HepG2 (cell line): Measurements from ENCODE around the gene SIGLEC7. TPM values are rescaled to one million over a fixed set of nuclear protein-coding genes. Genes with fewer than 3 reads are reported as not detected.

ENCODE experiments used
- HNRNPK ChIP-seq: fragments of 200-400 bp; formaldehyde crosslinking; IDR thresholded peaks from 2 replicates; pipeline ENCODE4 v1.6.1; 2018; ENCODE audit warnings: low read length, low read depth, moderate library complexity, mild to moderate bottlenecking; ENCODE audit not compliant: poor library complexity, severe bottlenecking
- HNRNPUL1 ChIP-seq: fragments of 200-400 bp; formaldehyde crosslinking; IDR thresholded peaks from 2 replicates; pipeline ENCODE4 v1.6.1; 2017; ENCODE audit warnings: low read depth, mild to moderate bottlenecking, low read length, moderate library complexity
- HOXA3 ChIP-seq: sonication (generic); formaldehyde crosslinking; IDR thresholded peaks from 2 replicates; pipeline ENCODE4 v1.5.0; 2020; ENCODE audit warnings: missing genetic modification reagents
- KDM6A ChIP-seq: IDR thresholded peaks from 2 replicates; pipeline ENCODE4 v1.6.1; 2016; ENCODE audit warnings: low read depth
- MAF1 ChIP-seq: sonication (generic); formaldehyde crosslinking; IDR thresholded peaks from 2 replicates; pipeline ENCODE4 v1.5.0; 2020; ENCODE audit warnings: missing genetic modification reagents, borderline replicate concordance
- MED1 ChIP-seq: sonication (generic); formaldehyde crosslinking; IDR thresholded peaks from 2 replicates; pipeline ENCODE4 v1.4.0; 2020; ENCODE audit warnings: missing genetic modification reagents
- RFXANK ChIP-seq: IDR thresholded peaks from 2 replicates; pipeline ENCODE4 v1.6.1; 2016
- ZBTB14 ChIP-seq: sonication (generic); formaldehyde crosslinking; IDR thresholded peaks from 2 replicates; pipeline ENCODE4 v1.4.0; 2020; ENCODE audit warnings: missing genetic modification reagents
- ZFP62 ChIP-seq: sonication (generic); formaldehyde crosslinking; IDR thresholded peaks from 2 replicates; pipeline ENCODE4 v1.4.0; 2020; ENCODE audit warnings: missing genetic modification reagents
- ZNF224 ChIP-seq: sonication (generic); formaldehyde crosslinking; IDR thresholded peaks from 2 replicates; pipeline ENCODE4 v1.5.0; 2020; ENCODE audit warnings: mild to moderate bottlenecking, missing genetic modification reagents
- ZNF264 ChIP-seq: sonication (generic); formaldehyde crosslinking; IDR thresholded peaks from 2 replicates; pipeline ENCODE4 v1.4.0; 2020; ENCODE audit warnings: missing genetic modification reagents
- ZNF484 ChIP-seq: sonication (generic); formaldehyde crosslinking; IDR thresholded peaks from 2 replicates; pipeline ENCODE4 v1.5.1; 2020; ENCODE audit warnings: mild to moderate bottlenecking, low read depth, missing genetic modification reagents, borderline replicate concordance
- ZNF740 ChIP-seq: sonication (generic); formaldehyde crosslinking; IDR thresholded peaks from 2 replicates; pipeline ENCODE4 v1.4.0; 2020; ENCODE audit warnings: missing genetic modification reagents
- ZNF770 ChIP-seq: sonication (generic); formaldehyde crosslinking; IDR thresholded peaks from 2 replicates; pipeline ENCODE4 v1.5.0; 2020; ENCODE audit warnings: mild to moderate bottlenecking, missing genetic modification reagents
- ZNF782 ChIP-seq: sonication (generic); formaldehyde crosslinking; IDR thresholded peaks from 2 replicates; pipeline ENCODE4 v1.4.0; 2020; ENCODE audit warnings: missing genetic modification reagents, mild to moderate bottlenecking, borderline replicate concordance
- polyA plus RNA-seq, 8 experiments: library from polyadenylated mRNA; depleted of rRNA in 3 of 8; stranded (reverse) in 7 of 8; unstranded in 1 of 8; fragments of >200 nt; fragmentation: Illumina TruSeq in 4 of 8; extraction: Trizol in 4 of 8; gene quantifications; 2 replicates each; pipeline versions ENCODE4 v1.2.1 to v1.2.3, GENCODE V29; 2011 to 2016; ENCODE audit warnings: low read depth in 4 of 8, missing spikeins in 1 of 8, mixed read lengths in 1 of 8; ENCODE audit not compliant: insufficient read depth in 1 of 8
- total RNA-seq, 5 experiments: library from RNA; depleted of rRNA; stranded (reverse); fragments of >200 nt; fragmentation: Illumina TruSeq; extraction: Trizol; gene quantifications; 2 replicates each; pipeline ENCODE4 v1.2.3, GENCODE V29; 2016; ENCODE audit warnings: low read depth in 1 of 5

Gene SIGLEC7
- total and polyA plus RNA-seq, 2 of the 13 experiments (the other 11 are each of a cell fraction or from before 2014, with no cell fraction given) = not detected

DNA sequence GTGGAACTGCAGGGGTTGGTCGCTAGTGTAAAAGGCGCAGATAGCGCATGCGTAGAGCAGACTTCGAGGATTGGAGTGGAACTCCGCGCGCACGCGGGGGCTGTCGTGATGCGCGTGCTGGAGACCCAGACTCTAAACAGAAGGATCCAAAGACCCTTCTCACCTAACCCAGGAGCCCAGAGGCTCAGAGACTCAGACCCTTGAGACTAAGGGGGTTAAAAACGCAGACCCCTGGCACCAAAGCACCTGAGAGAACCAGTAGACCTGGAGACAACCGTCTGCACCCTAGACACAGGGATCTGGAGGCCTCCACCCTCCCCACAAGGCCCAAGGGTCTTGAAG, 33.3 kb upstream of the SIGLEC7 start (continued):
- TF ChIP-seq ZNF770 (CRISPR knock-in tag) (no peak), RFXANK (CRISPR knock-in tag) (no peak), ZNF782 (CRISPR knock-in tag) (no peak), ZNF264 (CRISPR knock-in tag) (0 out of 2 replicates have a peak, but pooled peaks have one; percentile 10), HNRNPUL1 (no peak), ZBTB14 (CRISPR knock-in tag) (0 out of 2 replicates have a peak, but pooled peaks have one; percentile 12), ZNF224 (CRISPR knock-in tag) (0 out of 2 replicates have a peak, but pooled peaks have one; percentile 23), HOXA3 (CRISPR knock-in tag) (no peak), KDM6A (CRISPR knock-in tag) (no peak), ZNF740 (CRISPR knock-in tag) (no peak), MAF1 (CRISPR knock-in tag) (0 out of 2 replicates have a peak, but pooled peaks have one; percentile 5), HNRNPK (no peak), ZFP62 (CRISPR knock-in tag) (no peak), ZNF484 (CRISPR knock-in tag) (no peak), MED1 (CRISPR knock-in tag) (no peak; the same call in 1 of the 2 replicates)
